MM.1S (cell line): ENCODE measurements around the gene ZSCAN1.

Source experiments
- DNase-seq: peaks from one replicate; pipeline ENCODE4 v3.0.0-alpha.2; 2015
- H2AFZ ChIP-seq: fragments of 300-600 bp; sonication (generic); 2 replicates; pipeline ENCODE4 v1.6.0; 2016; ENCODE audit warnings: antibody characterized with exemption, low read length
- H3F3A ChIP-seq: fragments of 300-600 bp; sonication (generic); 2 replicates; pipeline ENCODE4 v1.6.1; 2016; ENCODE audit warnings: mild to moderate bottlenecking, antibody characterized with exemption, low read length, moderate library complexity, mixed read lengths; ENCODE audit not compliant: insufficient read depth
- H3K27ac ChIP-seq: fragments of 300-600 bp; sonication (generic); 2 replicates; pipeline ENCODE4 v1.5.1; 2016; ENCODE audit warnings: mild to moderate bottlenecking, low read length
- H3K27me3 ChIP-seq: fragments of 300-600 bp; sonication (generic); replicated peaks from 2 replicates; pipeline ENCODE4 v1.6.0; 2016; ENCODE audit warnings: low read length; ENCODE audit not compliant: insufficient read depth
- H3K36me3 ChIP-seq: fragments of 300-600 bp; sonication (generic); replicated peaks from 2 replicates; pipeline ENCODE4 v1.6.1; 2016; ENCODE audit warnings: mild to moderate bottlenecking, low read length, mixed read lengths; ENCODE audit not compliant: insufficient read depth
- H3K4me1 ChIP-seq: fragments of 300-600 bp; sonication (generic); 2 replicates; pipeline ENCODE4 v1.6.1; 2016; ENCODE audit warnings: low read length, mixed read lengths
- H3K4me2 ChIP-seq: fragments of 300-600 bp; sonication (generic); 2 replicates; pipeline ENCODE4 v1.6.0; 2016; ENCODE audit warnings: low read depth, low read length
- H3K4me3 ChIP-seq: fragments of 300-600 bp; sonication (generic); 2 replicates; pipeline ENCODE4 v1.5.1; 2016; ENCODE audit warnings: low read length, mixed read lengths
- H3K79me2 ChIP-seq: fragments of 300-600 bp; sonication (generic); 2 replicates; pipeline ENCODE4 v1.6.1; 2016; ENCODE audit warnings: mixed run types, low read length, mixed read lengths
- H3K9ac ChIP-seq: fragments of 300-600 bp; sonication (generic); 2 replicates; pipeline ENCODE4 v1.6.1; 2016; ENCODE audit warnings: low read length, mixed read lengths
- H3K9me2 ChIP-seq: fragments of 300-600 bp; sonication (generic); replicated peaks from 2 replicates; pipeline ENCODE4 v1.6.1; 2016; ENCODE audit warnings: mild to moderate bottlenecking, low read length, mixed read lengths; ENCODE audit not compliant: insufficient read depth
- H3K9me3 ChIP-seq: fragments of 300-600 bp; sonication (generic); replicated peaks from 2 replicates; pipeline ENCODE4 v1.6.1; 2016; ENCODE audit warnings: mild to moderate bottlenecking, low read length, mixed read lengths; ENCODE audit not compliant: insufficient read depth
- H4K20me1 ChIP-seq: fragments of 300-600 bp; sonication (generic); 2 replicates; pipeline ENCODE4 v1.6.1; 2016; ENCODE audit warnings: mild to moderate bottlenecking, low read length, moderate library complexity, mixed read lengths; ENCODE audit not compliant: insufficient read depth
- CTCF ChIP-seq: fragments of 300-600 bp; sonication (generic); IDR thresholded peaks from 2 replicates; pipeline ENCODE4 v1.5.1; 2016; ENCODE audit warnings: antibody characterized with exemption, low read length, mixed read lengths
- EZH2 ChIP-seq: fragments of 300-600 bp; sonication (generic); optimal IDR thresholded peaks from 2 replicates; pipeline ENCODE3; 2017; ENCODE audit warnings: low read depth, mild to moderate bottlenecking, antibody characterized with exemption, low read length, mixed read lengths
- EZH2phosphoT487 ChIP-seq: fragments of 300-600 bp; sonication (generic); IDR thresholded peaks from 2 replicates; pipeline ENCODE4 v1.6.1; 2018; ENCODE audit warnings: antibody characterized with exemption, low read length

ZSCAN1 gene

GRCh38 chr19:58038688-58039204 is 4.9 kb downstream of the ZSCAN1 start:
- Histone ChIP-seq H3K9me3 (no peaks in the 10 kb centered on the region), H3K4me2 (no peak overlapping the region), H3K9ac (no peak overlapping the region), H3K4me1 (no peaks in the 10 kb centered on the region), H3K27ac (no peak overlapping the region), H3K36me3 (no peaks in the 10 kb centered on the region), H3F3A (no peaks in the 10 kb centered on the region), H3K79me2 (no peaks in the 10 kb centered on the region), H3K27me3 (no peaks in the 10 kb centered on the region), H3K4me3 (no peak overlapping the region), H3K9me2 (no peaks in the 10 kb centered on the region), H2AFZ (no peak overlapping the region), H4K20me1 (no peaks in the 10 kb centered on the region)
- no peak for TF ChIP-seq EZH2phosphoT487
- TF ChIP-seq EZH2, result no peak
- TF ChIP-seq CTCF, result no peak
- DNase-seq, result no peak

GRCh38 chr19:58040751-58041525 is 7.1 kb downstream of the ZSCAN1 start:
- H4K20me1 ChIP-seq, result no peaks in the 10 kb centered on the region
- no peak for DNase-seq
- H3F3A ChIP-seq, result no peaks in the 10 kb centered on the region
- H3K4me3 ChIP-seq, result no peak overlapping the region
- no peak for TF ChIP-seq EZH2
- no peak for TF ChIP-seq CTCF
- no peak for TF ChIP-seq EZH2phosphoT487
- H2AFZ ChIP-seq, result no peak overlapping the region
- no peak overlapping the region for H3K27ac ChIP-seq
- no peaks in the 10 kb centered on the region for H3K36me3 ChIP-seq
- no peaks in the 10 kb centered on the region for H3K4me1 ChIP-seq
- H3K4me2 ChIP-seq, result no peak overlapping the region
- H3K9me2 ChIP-seq, result no peaks in the 10 kb centered on the region
- H3K9ac ChIP-seq, result no peak overlapping the region
- H3K27me3 ChIP-seq, result no peaks in the 10 kb centered on the region
- no peaks in the 10 kb centered on the region for H3K79me2 ChIP-seq
- H3K9me3 ChIP-seq, result no peaks in the 10 kb centered on the region

- Histone ChIP-seq H3K27me3 (no peaks in the 10 kb centered on the region), H3K9me2 (no peaks in the 10 kb centered on the region), H3F3A (no peaks in the 10 kb centered on the region), H3K36me3 (no peaks in the 10 kb centered on the region), H3K27ac (no peak overlapping the region), H3K9ac (no peak overlapping the region), H3K79me2 (no peaks in the 10 kb centered on the region), H3K9me3 (no peaks in the 10 kb centered on the region), H3K4me2 (no peak overlapping the region), H2AFZ (no peak overlapping the region), H3K4me1 (no peaks in the 10 kb centered on the region), H4K20me1 (no peaks in the 10 kb centered on the region), H3K4me3 (no peak overlapping the region)
- DNase-seq, result no peak
- TF ChIP-seq CTCF (no peak), EZH2phosphoT487 (no peak), EZH2 (no peak)
Observed at GRCh38 chr19:58042495-58043340, 8.9 kb downstream of the ZSCAN1 start.
